NCI-H226 (cell line): ENCODE data around the gene RPL11.

Experiments
- DNase-seq: peaks from one replicate; pipeline ENCODE4 v3.0.0-alpha.2; 2015

Gene RPL11

GRCh38 chr1:23736437-23737134, 45.0 kb downstream of the RPL11 start:
- no peak for DNase-seq

GRCh38 chr1:23741609-23742008, 50.0 kb downstream of the RPL11 start:
- DNase-seq = no peak

GRCh38 chr1:23742670-23743286, 51.2 kb downstream of the RPL11 start:
- no peak for DNase-seq

- DNase-seq = peak; percentile 74
These were observed 51.9 kb downstream of the RPL11 start, which contains the start of gene ELOA for GRCh38 chr1:23743287-23744152. Gene ELOA, plus strand, starts transcription at chr1:23743471. Its CDS starts 33 bp downstream, at chr1:23743504.

- DNase-seq = peak; percentile 16
These were observed 53.9 kb downstream of the RPL11 start for GRCh38 chr1:23745515-23745914.
